ENCODE measurements around the gene TMEM191C. TPM values are rescaled to one million over a fixed set of nuclear protein-coding genes. Genes with fewer than 3 reads are reported as not detected.
"Not testable (repeated sequence)": the region's sequence is repeated elsewhere in the genome, so short reads cannot be mapped to it uniquely, and the experiment has no call there.

Gene TMEM191C
- 1 to 10 TPM in 1 of 6 experiments, under 1 TPM in 5; 0.12 to 1.4 (median 0.66) TPM for total RNA-seq
- long read RNA-seq = 0 reads

DNA sequence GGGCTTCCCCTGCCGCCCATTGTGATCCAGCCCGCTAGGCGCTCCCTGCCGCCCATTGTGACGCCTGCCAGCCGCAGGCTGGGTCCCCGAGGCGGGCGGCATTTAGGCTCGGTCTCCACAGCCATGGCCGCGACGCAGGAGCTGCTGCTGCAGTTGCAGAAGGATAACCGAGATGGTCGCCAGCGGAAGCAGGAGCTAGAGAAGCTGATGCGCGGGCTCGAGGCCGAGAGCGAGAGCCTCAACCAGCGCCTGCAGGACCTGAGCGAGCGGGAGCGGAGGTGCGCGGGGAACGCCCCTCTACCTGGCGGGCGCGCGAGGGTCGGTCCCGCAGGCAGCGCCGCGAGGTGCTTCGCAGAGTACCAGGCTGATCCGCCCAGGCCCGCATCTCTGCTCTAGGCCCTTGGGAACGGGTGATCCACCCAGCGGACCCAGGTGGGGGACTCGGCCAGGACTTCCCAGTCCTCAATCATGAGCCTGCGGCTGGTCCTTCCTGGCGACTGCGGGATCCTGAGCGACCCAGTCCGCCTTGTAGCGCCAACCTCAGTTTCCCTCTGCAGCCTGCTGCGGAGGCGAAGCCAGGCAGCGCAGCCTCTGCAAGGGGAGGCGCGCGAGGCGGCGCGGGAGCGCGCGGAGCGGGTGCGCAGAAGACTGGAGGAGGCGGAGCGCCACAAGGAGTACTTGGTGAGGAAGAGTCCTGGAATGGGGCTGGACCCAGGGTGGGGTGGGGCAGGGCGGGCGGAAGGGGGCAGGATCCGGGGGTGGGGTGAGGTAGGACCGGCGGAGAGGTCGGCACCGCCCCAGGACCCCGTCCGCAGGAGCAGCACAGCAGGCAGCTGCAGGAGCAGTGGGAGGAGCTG, at the start of gene TMEM191C:
TSS of gene TMEM191C (plus strand) at position 51 of the 857 bp plus-strand sequence. CDS start at position 124, 73 bp downstream.
- DNase-seq; ATAC-seq; H3K9me3 ChIP-seq; H3K4me1 ChIP-seq; H3K27me3 ChIP-seq; H3K36me3 ChIP-seq; H3K27ac ChIP-seq; intact Hi-C loops (cut with DNase I): not testable (repeated sequence)
- whole genome bisulfite sequencing (ENCODE audit: insufficient coverage, low coverage, low lambda C conversion rate, missing lambda C conversion rate) = no CpG with 5 or more reads among the region's 74 CpGs
- peak within 1 kb of the TSS in 1 of 3 donors; percentile 36 for H3K4me3 ChIP-seq

DNA sequence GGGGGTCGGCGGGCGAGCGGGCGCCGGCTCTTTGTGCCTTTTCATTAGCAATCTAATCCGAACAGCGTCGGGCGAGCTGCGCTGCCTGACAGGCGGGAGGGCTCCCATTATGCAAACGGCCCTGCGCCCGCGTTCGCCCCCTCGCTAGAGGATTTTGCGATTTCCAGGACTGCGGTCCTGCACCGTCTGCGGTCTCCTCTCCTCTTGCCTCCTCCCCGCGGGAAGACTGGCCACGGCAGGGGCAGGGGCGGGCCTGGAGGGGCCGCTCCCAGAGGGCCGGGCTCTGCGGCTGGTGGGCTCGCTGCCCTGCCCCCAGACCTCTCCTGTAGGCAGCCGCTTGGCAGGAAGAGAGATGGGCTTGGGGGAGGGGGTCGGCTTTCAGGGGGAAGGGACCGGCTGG, 49.3 kb upstream of the TMEM191C start:
- H3K9me3 ChIP-seq; H3K36me3 ChIP-seq; H3K27ac ChIP-seq; H3K27me3 ChIP-seq; intact Hi-C loops (cut with DNase I); H3K4me1 ChIP-seq: not testable (repeated sequence)
- WGBS (ENCODE audit: insufficient coverage, low coverage, low lambda C conversion rate, missing lambda C conversion rate) = 0% methylated on average over 5 of the region's 33 CpGs
- peak overlapping the region; percentile 33 to 50 (median 36) for H3K4me3 ChIP-seq
- peak; percentile 27 to 58 (median 44) for DNase-seq
- peak in 2 of 4 donors; percentile 4 to 18 for ATAC-seq

DNA sequence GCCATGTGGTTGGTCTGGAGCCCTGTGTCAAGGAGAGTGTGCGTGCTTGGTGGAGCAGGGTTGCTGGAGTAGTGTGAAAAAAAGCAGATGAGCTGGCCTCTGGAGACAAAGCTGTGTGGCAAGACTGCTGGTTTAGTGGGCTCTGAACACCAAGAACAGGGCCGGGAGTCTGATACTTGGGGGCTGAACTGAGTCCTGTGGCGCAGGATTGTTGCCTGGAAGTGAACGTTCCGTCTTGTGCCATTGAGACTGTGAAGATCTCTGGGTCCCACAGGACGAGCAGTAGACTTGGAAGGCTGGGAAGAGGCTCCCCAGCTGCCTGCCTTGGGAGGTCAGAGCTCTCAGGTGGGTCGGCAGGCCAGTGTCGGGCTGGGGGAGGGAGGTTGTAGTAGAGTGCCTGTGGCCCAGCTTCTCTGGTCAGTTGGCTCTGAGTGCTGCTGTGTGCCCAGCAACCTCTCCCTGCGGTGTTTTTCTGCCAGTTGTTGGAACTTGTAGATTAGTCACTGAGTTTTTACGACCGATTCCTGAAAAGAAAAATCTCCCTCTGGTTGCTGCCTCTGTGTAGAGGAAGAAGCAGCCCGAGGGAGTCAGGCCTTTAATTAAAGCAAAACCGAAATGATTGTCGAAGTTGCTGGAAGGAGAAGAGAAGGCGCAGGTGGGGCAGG, 48.1 kb upstream of the TMEM191C start:
- H3K27me3 ChIP-seq; H3K27ac ChIP-seq; H3K4me1 ChIP-seq; ATAC-seq; H3K36me3 ChIP-seq; H3K4me3 ChIP-seq; H3K9me3 ChIP-seq; intact Hi-C loops (cut with DNase I): not testable (repeated sequence)
- WGBS (ENCODE audit: insufficient coverage, low coverage, low lambda C conversion rate, missing lambda C conversion rate) = no CpG with 5 or more reads among the region's 15 CpGs
- peak in 1 of 3 donors; percentile 23 for DNase-seq

DNA sequence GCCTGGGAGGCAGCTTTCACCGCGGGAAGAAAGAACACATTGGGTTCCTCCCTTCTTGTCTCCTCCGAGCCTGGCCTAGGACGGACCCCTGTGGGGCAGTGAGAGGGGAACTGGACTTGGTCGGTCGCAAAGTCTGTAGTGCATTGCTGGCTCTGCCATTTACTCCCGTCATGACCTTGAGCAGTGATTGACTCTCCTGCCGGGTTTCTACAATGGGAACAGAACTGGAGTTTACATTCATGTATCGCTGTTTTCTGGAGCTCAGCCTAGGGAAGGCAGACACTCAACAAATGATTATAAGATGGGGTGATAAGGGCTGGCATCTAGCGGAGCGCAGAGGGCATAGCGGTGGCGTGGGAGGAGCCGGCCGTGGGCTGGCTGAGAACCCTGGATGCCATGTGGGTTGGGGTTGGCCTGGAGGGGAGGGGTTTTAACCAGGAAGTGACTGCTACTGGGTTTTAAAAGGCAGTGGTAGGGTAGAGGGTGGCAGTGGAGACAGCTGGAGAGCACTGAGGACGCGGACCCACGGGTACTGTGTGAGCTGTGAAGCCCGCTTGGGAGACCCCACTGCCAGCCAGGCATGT, 46.9 kb upstream of the TMEM191C start:
- H3K27ac ChIP-seq; intact Hi-C loops (cut with DNase I); H3K36me3 ChIP-seq; H3K4me1 ChIP-seq; H3K4me3 ChIP-seq; H3K9me3 ChIP-seq; H3K27me3 ChIP-seq: not testable (repeated sequence)
- DNase-seq = peak in 1 of 3 donors; percentile 20
- WGBS (ENCODE audit: insufficient coverage, low coverage, low lambda C conversion rate, missing lambda C conversion rate) = 0% methylated on average over 3 of the region's 19 CpGs
- ATAC-seq = peak; percentile 64 to 80 (median 73)

DNA sequence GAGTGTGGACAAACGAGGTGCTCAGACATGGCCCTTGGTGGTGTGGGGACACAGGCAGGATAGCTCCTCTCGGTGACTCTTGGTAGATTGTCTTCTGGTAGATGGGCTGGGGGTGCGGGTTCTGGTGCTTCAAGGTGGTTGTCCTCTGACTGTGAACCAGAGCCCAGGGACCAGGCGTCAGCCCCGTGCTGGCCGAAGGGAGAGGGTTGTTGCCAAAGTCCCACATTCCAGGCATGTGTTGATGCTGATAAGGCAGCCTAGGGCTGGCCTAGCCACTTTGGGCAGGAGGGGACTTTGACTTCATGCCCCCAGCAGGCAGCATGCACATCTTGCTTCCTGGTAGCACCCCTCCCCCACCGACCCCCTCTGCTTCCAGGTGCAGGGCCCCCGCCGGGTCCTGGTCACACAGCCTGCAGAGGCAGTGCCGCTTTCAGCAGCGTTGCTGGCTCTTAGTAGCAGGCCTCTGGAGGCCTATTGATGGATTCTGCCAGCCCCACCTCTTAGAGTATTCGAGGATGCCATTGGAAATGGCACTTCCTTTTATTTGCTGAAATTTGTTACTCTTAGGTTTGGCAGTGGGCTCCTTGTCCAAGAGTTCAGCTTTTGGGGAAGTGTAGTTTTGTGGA, 43.0 kb upstream of the TMEM191C start:
- ATAC-seq = peak; percentile 52 to 73 (median 60)
- intact Hi-C loops (cut with DNase I); DNase-seq; H3K9me3 ChIP-seq; H3K4me1 ChIP-seq; H3K27ac ChIP-seq; H3K27me3 ChIP-seq; H3K4me3 ChIP-seq; H3K36me3 ChIP-seq: not testable (repeated sequence)
- WGBS (ENCODE audit: insufficient coverage, low coverage, low lambda C conversion rate, missing lambda C conversion rate) = no CpG with 5 or more reads among the region's 12 CpGs

DNA sequence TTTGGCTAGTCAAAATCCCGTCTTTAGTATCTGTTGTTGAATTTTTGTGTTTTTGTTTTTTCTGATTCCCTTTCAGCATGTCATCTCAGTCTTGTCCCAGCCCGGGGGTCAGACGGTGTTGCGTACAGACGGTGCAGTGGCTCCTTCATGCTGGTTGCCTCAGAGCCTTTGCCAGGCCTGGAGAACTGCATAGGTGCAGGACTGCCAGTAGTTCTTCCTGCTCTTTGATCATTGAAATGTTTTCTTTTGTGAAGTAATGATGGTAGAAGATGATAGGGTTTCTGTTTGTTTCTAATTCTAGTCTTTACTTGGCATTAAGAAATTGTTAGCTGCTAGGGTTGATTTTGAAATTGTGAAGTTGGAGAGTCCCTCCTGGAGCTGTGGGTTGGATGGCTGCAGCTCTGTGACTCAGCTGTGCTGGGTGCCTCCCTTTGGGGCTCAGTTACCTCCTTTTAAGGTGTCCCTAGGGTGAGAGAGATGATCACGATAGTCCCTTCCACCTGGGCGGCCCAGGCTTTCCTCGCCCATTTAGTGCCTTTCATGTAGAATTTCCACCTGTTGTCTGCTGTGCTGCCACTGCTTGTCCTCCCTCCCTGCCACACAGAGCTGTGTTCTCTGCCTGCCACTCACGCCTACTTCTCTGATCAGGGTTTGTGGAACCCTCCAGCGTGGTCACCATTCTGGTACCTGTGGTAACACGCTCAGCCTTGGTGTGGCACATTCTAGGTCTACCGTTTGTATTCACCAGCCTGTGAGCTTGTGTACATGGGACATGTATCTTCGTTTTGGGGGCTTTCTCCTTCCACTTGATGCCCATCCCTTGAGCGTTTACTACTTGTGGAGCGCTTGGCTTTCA, 32.6 kb upstream of the TMEM191C start:
- H3K27ac ChIP-seq; H3K4me3 ChIP-seq; H3K36me3 ChIP-seq; ATAC-seq; DNase-seq; H3K27me3 ChIP-seq; H3K4me1 ChIP-seq; H3K9me3 ChIP-seq; intact Hi-C loops (cut with DNase I): not testable (repeated sequence)
- WGBS (ENCODE audit: insufficient coverage, low coverage, low lambda C conversion rate, missing lambda C conversion rate) = no CpG with 5 or more reads among the region's 15 CpGs

DNA sequence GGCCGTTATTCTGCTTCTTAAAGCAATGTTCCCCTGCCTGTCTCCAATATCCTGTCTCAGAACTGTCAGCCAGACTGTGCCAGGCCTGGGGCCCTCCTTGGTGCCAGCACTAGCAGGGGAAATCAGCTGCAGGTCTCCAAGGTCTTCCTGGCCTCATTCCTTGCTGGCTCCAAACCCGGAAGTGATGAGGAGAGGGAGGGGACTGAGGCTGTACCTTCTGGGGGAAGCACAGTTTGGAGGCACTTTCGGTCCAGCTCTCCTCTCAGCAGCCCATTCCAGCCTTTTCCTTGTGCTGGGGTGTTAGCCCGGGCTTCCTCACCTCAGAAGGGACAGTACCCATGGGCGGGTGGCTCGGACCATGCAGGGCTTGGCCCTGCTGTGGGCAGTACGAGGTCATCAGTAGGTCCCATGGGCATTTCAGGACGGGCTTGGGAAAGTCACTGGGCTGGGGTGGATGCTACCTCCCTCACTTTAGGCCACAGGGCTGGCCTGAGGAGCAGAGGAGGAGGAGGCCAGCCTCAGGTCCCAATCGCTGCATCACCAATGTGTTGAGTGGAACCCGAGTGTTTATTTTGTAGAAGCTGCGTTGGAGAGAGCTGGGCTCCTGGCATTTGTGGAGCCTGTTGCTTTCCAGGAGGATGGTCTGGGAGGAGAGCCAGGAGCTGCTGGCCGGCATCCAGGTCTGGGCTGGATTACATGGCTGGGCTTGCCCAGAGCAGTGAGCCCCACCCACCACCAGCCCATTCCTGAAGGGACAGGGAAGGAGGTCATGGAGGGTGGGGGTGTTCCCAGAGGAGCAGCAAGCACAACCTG, 31.0 kb upstream of the TMEM191C start:
- ATAC-seq = peak; percentile 76 to 80 (median 78)
- no CpG with 5 or more reads among the region's 12 CpGs for WGBS (ENCODE audit: insufficient coverage, low coverage, low lambda C conversion rate, missing lambda C conversion rate)

DNA sequence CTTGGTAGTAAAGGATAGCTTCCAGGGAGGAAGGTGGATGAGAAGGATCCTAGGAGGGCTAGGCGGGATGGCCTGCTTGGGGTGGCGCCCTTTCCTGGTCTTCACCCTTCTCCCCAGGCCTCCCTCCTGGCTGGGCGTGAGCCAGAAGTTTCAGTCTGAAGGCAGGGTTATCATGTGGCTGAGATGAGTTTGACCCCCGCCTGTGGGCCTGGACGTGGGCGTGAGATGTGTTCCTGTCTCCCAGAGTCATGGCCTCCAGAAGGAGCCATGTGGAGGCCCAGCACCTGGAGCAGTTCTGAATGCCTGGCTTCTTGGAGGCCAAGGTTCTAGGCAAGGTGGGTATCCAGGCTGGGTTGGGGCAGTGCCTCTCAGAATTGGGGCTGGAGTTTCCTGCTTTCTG, 29.2 kb upstream of the TMEM191C start:
- H3K36me3 ChIP-seq; H3K27me3 ChIP-seq; ATAC-seq; H3K27ac ChIP-seq; H3K4me3 ChIP-seq; intact Hi-C loops (cut with DNase I); H3K4me1 ChIP-seq; H3K9me3 ChIP-seq: not testable (repeated sequence)
- DNase-seq = peak in 2 of 3 donors; percentile 7 to 11
- 88% methylated on average over 4 of the region's 6 CpGs for WGBS (ENCODE audit: insufficient coverage, low coverage, low lambda C conversion rate, missing lambda C conversion rate)

More for the DNA sequence above, 31.0 kb upstream of the TMEM191C start:
- peak in 2 of 3 donors; percentile 16 to 46 for DNase-seq
- H3K9me3 ChIP-seq; H3K27ac ChIP-seq; H3K36me3 ChIP-seq; H3K4me1 ChIP-seq; H3K27me3 ChIP-seq; H3K4me3 ChIP-seq; intact Hi-C loops (cut with DNase I): not testable (repeated sequence)

DNA sequence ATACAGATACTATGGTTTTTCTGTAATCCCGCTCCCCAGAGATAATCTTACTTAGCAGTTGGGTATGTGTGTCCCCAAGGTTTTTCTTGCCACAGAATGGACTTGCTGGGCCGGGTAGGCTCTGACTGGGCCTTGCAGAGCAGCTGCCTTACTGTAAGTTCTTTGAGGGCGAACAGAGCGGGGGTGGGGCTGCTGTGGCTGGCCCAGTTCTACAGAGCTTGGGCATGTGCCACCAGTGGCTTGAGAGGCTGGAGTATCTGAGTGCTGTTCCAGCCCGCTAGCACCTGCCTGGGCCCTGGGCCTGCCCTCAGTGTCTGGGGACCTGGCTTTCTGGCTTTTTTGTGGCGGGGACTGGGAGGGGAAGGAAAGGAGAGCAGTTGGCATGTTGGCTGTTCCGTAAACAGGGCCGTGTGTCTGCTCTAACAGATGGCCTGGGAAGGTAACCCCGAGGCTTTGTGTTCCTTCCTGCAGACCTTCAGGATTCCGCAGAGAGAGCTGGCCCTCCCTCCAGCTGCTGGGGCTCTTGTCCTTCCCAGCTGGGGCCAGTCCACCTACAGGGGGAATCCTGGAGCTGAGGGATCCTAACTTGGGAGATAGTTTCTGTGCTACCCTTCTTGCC, 27.1 kb upstream of the TMEM191C start:
- DNase-seq; H3K27ac ChIP-seq; H3K36me3 ChIP-seq; H3K27me3 ChIP-seq; H3K4me1 ChIP-seq; intact Hi-C loops (cut with DNase I); H3K9me3 ChIP-seq; H3K4me3 ChIP-seq: not testable (repeated sequence)
- ATAC-seq = peak in 3 of 4 donors; percentile 6 to 18 (median 14)
- no CpG with 5 or more reads among the region's 10 CpGs for WGBS (ENCODE audit: insufficient coverage, low coverage, low lambda C conversion rate, missing lambda C conversion rate)
